Inferior parietal cortex (tissue), 1 donor: ENCODE data around the gene GAREM1.

Source experiments
- DNase-seq: peaks from one replicate; pipeline ENCODE4 v3.0.0-alpha.2; 2016; ENCODE audit errors: extremely low spot score

GAREM1 gene

DNA sequence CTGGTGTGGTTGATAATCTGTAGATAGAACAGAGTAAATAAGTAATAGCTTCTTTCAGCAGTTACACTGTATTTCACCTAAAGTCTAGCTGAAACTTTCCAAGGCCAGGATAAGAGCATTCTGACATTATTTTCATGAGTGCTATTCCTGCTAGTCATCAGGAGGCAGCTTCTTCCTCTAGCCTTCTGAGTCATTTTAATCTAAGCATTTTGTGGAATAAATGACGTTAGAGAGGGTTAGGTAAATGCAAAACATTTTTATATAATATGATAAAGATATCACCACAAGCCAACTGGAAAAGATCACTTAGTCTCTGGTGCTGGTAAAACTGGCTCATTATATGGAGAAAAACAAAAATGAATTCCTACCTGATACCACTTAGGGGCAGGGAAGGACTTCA, 142.3 kb downstream of the GAREM1 start:
- DNase-seq: no peak

DNA sequence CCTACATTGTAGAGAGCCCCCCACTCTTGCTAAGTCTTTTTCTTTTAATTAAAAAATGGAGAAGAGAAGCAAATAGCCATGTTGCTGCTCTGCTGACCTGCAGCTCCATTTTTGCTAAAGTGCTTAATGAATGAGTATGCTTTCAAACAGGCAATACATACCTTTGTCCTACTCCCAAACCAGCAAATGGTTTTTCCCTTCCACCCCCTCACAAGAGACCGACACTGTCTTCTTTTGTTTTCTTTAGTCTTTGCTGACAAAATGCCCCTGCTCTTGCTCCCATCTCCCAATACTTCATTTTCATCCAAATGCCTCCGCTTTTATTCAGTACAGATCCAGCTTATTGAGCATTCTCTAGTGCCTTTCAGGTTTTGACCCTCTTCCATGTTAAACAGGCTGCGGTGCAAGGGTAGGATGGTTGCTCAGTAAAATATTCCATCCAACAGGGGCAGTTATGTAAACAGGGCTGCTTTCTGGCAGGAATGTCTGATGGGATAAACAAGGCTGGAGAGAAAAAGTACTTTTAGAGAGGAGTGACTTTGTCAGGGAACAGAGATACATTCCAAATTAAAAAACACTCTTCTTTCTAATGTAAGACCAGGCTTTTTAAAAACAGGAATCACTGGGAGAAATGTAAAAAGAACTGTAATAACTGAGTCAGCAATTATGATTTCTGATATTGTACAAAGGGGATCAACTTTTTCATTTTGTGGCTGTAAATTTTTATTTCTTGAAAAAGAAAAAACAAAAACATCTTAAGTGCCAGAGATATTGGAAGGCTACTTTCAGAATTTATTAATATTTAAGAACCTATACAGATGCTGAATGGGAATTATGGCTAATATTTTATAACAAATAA, 144.0 kb downstream of the GAREM1 start:
- DNase-seq: no peak

DNA sequence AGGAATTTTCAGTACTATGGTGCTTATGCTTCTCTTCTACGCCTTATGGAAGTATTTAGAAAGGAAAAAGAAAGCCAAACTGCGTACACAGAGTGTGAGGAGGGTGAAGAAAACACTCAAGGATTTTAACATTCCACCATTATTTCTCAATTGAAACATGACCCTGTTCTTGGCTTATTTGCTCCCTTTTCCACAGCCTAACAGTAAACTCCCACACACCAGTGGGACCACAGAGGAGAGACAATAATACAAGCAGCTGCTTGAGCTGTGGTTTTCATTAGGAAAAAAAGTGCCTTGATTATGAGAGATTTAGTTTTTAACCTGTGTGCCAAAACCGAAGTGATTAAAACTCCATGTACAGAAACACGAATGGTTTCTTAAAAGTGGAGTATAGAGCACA, 146.5 kb downstream of the GAREM1 start:
- no peak for DNase-seq

DNA sequence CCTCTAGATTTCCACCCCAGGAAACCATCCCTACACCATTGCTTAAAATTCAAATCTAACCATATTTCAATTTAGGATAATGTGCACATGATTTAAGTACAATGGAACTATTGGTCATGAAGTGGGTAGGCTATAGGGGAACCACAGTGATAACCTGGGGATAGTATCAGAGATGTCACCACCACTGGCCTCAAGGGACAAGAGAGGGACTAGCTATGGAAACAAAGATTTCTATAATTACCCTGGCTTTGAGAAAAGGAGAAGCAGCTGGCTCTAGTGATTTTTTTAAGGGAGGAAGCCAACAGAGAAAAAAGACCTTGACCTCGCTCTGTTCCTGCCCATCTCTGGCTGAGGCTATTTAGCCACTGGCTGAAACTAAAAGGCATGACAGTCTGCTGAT, 148.9 kb downstream of the GAREM1 start:
- DNase-seq: no peak

DNA sequence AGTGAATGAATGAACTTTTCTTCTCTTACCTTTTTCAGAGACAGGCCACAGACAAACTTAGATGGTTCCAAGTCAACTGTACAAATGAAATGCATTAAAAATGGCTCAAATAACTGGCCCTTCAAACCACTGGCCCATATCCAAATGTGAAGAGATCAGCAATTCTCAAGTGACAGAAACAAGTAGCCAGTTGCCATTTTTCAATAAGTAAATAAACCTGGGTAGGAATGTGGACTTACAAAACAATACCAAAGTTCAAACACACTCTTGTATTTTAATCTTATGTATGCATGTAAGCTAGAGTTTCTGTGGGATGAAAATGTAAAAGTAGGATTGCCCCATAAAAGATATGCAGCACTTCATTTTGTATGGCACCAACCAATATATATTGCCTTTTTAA, 151.6 kb downstream of the GAREM1 start:
- DNase-seq: no peak

DNA sequence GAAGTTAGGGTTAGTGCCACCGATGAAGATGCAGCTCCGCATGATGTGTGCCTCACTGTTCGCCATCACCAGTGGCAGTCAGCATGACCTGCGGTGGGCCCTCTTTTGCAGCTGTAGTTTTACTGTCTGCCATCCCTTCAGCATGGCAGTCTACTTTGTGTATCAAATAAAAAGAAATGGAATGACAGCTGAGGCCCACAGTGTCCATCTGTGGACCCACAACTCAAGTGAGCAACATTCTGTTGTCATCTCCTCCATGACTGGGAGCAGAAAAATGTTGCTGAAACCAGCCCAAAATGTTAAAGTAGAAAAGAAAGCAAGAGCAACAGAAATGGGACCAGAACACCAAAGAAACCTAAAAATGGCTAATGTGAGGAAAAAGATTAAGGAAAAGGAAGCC, 152.1 kb downstream of the GAREM1 start:
- DNase-seq: no peak

DNA sequence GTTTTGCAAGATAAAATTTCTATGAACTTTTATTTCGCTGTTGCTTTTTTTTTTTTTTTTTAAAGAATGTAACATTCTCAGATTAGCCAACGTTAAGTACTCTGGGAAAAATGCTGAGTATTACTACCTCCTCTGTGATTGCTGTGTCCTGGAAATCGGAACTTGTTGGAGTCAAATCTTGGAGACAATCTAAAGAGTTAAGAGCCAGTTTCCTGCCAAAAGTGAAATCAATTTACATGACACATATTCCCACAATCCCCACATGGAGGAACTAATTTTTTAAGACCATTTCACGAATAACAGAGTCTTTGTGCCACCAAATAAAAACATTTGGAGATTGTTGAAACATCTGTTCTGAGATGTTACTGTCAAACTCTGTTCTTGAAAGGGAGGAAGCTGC, 153.0 kb downstream of the GAREM1 start:
- DNase-seq: no peak

DNA sequence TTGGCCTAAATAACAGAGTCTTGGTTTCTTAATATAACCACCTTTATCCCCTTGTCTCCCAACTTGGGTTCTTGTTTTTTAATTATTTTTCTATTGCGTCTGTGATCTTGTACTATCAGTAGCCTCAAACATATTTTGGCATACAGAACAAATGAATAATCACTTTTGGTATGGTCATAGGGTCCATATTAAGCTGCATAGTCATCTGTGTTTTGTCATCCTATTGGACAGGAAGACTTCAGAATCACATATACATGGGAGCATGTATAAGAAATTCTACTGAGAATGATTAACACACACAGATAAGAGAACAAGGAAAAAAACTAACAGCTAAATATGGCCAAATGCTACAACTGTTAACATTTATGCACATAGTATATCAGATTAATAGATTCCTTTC, 154.8 kb downstream of the GAREM1 start:
- DNase-seq: no peak

DNA sequence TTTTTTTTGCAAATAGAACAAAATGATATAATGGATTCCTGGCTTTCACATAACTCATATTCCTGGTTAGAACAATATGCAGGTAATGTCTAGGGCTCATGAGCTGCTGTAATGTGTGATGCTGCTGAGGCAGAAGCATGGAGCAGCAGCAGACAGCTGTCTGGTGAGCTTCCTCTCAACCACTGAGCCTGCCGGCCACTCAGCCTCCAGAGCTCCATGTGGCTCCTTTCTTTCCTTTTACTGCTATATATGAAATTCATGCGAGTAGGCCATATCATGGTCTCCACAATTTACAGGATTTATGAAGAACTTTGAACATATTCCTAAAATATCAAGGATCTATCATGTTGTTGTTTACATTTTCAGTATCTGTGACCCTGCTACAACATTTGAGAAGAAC, 159.9 kb downstream of the GAREM1 start:
- no peak for DNase-seq

DNA sequence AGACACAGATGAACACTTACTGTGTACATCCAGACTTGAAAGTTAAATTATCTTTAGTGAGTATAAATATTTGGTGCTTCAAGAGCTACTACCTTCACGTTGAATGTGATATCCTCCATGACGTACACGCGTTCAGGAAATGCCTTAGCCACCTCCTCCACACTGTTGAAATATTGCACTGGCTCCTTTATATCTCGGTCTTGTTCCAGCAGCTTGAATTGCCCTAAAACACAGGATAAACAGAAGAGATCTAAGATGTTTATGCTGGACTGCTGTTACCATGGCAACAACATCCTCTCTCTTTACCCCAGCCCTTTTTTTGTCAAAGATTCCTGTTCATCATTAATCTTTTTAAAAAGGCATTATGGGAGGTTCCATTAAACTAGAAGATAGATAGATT, 160.6 kb downstream of the GAREM1 start:
- no peak for DNase-seq

DNA sequence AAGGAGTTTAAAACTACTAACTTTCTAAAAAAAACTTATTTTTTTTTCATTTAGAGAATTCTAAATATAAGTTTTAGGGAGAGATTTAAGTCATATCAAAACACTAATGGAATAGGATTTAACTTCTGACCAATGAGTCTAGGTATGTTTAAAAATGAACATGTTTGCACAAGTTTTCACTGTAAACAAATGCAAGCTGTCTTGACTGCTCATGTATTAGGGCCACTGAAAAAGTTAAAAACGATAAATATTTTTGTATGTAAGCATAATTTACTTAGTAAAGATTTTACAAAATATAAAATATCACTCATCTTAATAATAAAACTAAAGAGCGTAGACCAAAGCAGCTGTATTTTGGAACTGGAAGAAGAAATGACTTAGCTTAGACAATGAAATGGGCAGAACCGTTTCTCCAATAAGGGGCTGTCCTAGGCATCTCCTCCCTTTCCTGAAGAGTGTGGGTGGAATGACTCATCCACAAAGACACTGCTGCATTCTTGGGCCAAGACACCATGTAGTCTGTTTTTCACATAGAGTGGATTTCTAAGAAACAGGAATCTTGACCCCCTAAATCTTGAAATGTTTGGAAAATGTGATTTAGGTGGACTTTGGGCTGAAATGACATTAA, 162.1 kb downstream of the GAREM1 start:
- DNase-seq: no peak

DNA sequence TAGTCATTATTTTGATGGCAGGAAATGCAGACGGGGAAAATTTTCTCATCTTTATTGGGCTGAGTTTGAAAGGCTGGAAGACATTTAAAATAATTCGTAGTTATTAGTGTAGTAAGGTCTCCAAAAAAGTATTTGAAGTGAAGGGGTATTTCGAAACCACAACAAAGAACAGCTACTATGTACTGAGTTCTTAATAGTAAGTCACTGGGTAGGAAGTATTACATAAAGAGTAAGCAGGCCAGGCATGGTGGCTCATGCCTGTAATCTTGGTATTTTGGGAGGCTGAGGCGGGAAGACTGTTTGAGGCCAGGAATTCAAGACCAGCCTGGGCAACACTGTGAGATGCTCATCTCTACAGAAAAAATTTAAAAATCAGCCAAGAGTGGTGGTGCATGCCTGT, 167.3 kb downstream of the GAREM1 start:
- DNase-seq: no peak

DNA sequence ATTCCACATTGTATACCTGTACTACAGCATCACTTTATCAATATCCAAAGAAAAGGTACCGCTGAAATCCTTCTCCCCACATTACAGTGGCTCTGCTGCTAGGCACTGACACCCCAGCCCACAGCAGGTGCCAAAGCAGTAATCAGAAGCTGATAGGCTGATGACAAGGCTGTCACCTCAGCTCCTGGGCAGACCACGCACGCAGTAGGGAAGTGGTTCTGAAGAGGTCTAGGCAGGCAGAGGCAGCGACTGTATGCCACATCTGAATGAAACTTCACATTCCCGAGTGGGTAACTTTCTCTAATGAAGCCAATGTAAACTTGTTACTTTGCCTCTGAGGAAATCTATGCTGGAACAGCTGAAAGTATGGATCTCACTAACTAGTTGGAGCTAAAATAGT, 167.9 kb downstream of the GAREM1 start:
- DNase-seq: no peak

DNA sequence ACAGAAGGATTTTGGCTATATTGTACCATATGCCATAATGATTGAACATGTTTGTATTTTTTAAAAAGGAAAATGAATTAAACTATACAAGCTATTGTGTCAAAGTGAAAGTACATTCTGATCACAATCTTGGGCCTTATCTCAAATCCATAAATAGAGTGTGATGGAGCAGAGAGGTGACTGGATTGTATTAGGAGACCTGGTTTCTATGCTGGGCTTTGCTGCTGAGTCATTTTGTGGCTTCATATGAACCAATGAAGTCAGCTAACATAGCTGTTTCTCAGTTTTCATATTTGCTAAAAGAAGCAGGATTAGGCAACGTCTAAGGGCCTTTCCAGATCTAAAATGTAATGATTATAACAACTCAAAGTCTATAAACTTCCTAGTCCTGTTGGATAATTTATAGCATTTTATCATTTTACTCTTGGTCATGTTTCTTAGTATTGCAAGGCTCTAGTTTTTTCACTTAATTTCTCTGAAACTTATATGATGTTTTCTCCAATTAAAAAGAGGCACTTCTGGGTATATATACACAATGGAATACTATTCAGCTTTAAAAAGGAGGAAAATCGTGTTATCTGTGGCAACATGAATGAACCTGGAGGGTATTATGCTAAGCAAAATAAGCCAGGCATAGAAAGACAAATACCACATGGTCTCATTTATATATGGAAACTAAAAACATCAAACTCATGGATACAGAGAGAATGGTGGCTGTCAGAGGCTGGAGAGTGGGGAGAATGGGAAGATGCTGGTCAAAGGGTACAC, 168.5 kb downstream of the GAREM1 start:
- DNase-seq: no peak

DNA sequence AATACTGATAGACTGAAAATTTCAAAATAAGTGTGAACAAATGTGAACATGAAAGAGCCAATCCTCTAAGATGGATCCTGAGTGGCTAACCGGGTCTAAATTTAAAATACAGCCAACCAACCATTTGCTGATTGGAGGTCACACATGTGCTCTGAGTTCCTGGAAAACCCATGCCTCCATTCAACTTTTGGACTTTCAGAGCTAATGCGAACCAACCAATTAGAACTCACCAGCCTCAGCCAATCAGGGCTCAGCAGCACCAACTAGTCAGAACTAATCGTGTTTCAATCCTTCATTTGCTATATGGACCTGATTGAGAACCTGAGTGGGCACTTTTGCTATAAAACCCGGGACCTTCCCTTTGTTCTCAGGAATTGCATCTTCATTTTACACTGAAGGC, 169.3 kb downstream of the GAREM1 start:
- no peak for DNase-seq

DNA sequence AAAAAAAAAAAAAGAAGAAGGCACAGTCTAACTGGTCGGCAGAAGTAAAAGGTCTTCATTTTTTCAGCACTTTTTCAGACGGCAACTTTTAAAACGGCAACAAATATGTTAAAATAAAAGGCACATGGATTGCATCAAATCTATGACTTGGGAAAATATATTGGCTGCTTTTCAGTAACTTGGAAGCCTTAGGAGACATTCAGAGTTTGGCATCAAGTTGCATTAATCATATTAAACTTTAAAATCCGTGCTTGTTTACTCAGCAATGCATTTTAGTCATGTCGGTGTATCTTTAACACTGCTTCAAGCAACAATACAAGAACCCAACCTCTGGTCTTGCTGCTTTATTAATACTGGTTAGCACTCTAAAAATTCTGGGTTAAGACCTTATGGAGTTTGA, 169.8 kb downstream of the GAREM1 start:
- DNase-seq: no peak

DNA sequence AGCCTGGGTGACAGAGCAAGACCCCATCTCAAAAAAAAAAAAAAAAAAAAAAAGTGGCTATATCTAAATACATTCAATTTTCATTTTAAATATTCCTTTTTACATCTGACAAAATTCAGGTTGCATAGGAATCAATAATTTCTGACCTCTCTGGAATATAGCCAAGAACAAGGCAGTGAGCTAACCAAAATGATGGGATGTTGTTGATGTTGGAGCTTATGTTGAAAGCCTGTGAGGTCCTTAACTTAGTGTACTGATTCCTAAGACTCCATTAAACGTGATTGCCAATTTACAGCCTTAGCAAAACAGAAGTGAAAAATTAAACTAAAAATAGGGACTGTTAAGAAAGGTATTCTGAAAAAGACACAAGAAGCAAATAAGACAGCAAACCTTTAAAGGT, 171.2 kb downstream of the GAREM1 start:
- no peak for DNase-seq

DNA sequence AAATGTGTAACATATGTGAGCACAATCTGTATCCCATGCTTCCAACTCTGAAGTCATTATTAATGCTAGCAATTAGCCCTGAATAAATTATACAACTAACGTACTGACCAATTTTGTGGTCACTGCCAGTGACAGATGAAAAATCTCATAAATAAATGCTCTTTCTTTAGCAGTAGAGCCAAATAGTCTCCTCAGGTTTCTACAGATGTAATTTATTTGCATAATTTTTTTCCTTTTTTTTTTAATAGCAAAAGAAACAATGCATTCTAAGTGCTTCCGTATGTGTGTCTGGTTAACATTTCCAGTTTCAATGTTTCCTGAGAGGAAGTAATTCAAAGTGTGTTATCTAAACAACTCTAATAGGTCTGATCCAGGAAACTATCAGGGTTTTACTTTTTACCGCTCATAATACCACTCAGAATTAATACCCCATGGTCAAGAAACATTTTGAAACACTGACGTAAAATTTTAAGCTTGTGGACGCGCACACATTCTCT, 172.5 kb downstream of the GAREM1 start:
- DNase-seq: no peak

DNA sequence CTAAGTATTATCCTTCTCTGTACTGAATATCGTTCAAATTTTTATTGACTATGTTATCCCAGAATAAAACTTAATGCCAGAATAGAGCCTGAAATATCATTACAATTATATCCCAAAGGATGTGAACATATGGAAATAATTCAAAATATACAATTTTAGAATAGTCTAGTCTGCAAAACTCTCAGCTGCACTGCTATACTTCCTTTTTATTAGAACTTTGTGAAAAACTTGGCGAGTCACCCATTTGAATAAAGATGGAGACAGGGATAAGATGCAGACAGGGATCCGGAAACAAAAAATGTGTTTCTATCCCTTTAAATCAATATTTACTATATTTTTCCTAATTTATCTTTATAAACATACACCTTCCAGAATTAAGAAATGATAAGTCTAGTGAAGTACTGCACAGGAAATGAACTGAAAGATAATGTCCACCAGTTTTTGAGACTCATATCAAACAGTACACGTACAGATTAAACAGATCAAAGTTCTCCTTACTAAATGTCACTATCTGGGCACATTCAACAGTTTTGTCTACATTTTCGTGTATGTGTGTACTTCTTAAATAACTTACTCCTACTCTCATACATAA, 173.0 kb downstream of the GAREM1 start:
- no peak for DNase-seq

DNA sequence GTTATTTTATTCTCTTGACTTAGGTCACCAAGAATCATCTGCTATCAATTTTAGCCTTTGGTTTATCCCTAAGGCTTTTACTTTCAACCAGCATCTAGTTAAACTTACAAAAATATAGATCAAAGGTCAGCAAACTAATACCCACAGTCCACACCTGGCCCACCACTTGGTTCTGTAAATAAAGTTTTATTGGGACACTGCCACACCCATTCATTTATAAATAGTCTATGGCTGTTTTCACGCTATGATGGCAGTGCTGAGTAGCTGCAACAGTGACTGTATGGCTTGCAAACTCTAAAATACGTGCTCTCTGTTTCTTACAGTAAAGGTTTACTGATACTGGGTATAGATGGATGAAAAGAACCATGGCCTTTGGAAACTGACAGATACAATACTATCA, 173.8 kb downstream of the GAREM1 start:
- DNase-seq: no peak

DNA sequence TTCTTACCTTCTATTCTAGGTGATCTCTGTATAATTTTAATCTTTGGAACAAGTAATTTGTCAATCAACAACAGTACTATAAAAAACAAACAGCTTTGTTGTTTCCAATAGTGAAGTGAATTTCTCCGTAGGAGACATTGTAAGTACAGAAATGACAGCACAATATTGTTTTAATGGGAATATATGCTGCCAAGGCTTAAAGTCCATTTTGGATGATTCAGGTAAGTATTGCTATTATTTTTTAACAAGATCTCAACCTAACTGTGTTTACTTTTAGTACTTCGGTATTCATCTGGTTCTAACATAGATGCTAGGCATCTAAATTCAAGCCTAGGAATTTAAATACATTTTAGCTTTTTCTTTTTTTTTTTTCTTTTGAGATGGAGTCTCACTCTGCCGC, 175.1 kb downstream of the GAREM1 start:
- no peak for DNase-seq

DNA sequence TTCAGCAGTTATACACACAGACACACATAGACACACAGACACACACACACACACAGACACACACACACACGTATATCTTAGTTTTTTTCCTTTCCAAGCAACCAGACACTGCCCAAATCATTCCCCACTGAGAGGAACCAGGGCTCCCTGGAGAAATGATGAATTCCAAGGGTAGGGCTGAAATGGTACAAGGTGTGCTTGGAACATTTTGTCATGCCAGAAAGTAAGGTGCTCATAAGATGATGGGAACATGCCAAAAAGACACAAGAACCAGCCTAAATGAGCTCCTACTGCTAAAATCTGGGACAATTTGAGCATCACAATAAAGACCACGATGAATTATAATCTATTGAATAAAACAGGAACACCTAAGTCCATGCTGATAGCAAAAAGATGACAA, 177.6 kb downstream of the GAREM1 start:
- DNase-seq: no peak
